Measurements from ENCODE around the gene NPB. TPM values are rescaled to one million over a fixed set of nuclear protein-coding genes. Genes with fewer than 3 reads are reported as not detected.

Gene NPB
- polyA plus RNA-seq, 1 donor (not counting 4 experiments of a cell fraction or from before 2014, with no cell fraction given), result not detected

DNA sequence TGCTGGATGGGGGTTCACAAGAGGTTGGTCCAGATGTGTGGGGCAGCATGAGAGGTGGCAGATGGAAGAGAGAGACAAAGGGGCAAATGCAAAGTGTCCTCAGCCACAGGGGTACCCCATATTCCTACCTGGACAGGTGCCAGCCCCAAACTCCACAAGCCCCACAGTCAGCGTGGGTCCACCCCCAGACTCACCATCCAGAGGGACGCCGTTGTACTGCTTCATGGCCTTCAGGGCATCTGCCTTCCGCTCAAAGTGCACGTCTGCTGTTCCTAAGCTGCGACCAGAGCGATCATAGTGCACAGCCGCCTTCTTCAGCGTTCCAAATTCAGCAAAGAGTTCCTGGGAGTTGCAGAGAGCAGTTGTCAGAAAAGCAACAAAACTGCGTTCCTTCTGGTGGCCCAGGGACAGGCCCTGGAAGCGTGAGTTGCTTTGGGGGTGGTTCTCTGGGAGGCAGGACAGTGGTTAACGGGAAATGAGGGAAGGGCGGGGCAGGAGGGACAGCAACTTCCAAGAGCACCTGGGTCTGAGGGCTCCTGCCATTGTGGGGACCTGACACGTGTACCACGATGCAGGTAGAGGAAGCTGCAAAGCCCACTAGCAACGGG lies 12.9 kb upstream of the NPB start:
- Histone ChIP-seq H3K9me1 (ENCODE audit: control insufficient read depth, extremely low read depth, insufficient read depth, low read length) (no peaks in the 10 kb centered on the region), H3K9ac (ENCODE audit: control insufficient read depth, extremely low read depth, insufficient read depth, low read length) (no peak overlapping the region), H4K20me1 (ENCODE audit: control insufficient read depth, extremely low read depth, insufficient read depth, low read length) (no peaks in the 10 kb centered on the region), H2AFZ (ENCODE audit: control insufficient read depth, low read length) (no peak overlapping the region), H3K27ac (ENCODE audit: control insufficient read depth, insufficient read depth, low read length) (no peak overlapping the region), H3K79me2 (ENCODE audit: control insufficient read depth, insufficient read depth, low read length) (peaks cover 65% of the 10 kb centered on the region), H3K36me3 (ENCODE audit: control insufficient read depth in 2 of 2, extremely low read depth in 1 of 2, insufficient read depth in 2 of 2, low read length in 2 of 2) (peaks cover 40 to 44% of the 10 kb centered on the region in 2 experiments), H3K4me3 (ENCODE audit: control insufficient read depth in 2 of 3, extremely low read depth in 1 of 3, insufficient read depth in 2 of 3, low read depth in 1 of 3, low read length in 3 of 3) (no peak overlapping the region), H3K4me2 (ENCODE audit: control insufficient read depth, extremely low read depth, insufficient read depth, low read depth, low read length) (no peak overlapping the region), H3K4me1 (ENCODE audit: control insufficient read depth, extremely low read depth, insufficient read depth, low read length) (peaks cover 13% of the 10 kb centered on the region), H3K9me3 (ENCODE audit: control insufficient read depth, low read depth, low read length) (no peaks in the 10 kb centered on the region), H3K27me3 (ENCODE audit: control insufficient read depth, extremely low read depth, insufficient read depth, low read length) (no peaks in the 10 kb centered on the region)
- DNase-seq (ENCODE audit: low read depth, low spot score), result no peak
- FAIRE-seq, result no peak
- TF ChIP-seq, protein P1, sequence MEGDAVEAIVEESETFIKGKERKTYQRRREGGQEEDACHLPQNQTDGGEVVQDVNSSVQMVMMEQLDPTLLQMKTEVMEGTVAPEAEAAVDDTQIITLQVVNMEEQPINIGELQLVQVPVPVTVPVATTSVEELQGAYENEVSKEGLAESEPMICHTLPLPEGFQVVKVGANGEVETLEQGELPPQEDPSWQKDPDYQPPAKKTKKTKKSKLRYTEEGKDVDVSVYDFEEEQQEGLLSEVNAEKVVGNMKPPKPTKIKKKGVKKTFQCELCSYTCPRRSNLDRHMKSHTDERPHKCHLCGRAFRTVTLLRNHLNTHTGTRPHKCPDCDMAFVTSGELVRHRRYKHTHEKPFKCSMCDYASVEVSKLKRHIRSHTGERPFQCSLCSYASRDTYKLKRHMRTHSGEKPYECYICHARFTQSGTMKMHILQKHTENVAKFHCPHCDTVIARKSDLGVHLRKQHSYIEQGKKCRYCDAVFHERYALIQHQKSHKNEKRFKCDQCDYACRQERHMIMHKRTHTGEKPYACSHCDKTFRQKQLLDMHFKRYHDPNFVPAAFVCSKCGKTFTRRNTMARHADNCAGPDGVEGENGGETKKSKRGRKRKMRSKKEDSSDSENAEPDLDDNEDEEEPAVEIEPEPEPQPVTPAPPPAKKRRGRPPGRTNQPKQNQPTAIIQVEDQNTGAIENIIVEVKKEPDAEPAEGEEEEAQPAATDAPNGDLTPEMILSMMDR (optimal IDR thresholded peaks at IDR 0.05 in 1 of 3, IDR thresholded peaks at IDR 0.05 in 1 of 3, conservative IDR thresholded peaks at IDR 0.05 in 1 of 3; ENCODE audit: extremely low read depth in 1 of 3, insufficient read depth in 2 of 3, low read length in 3 of 3), result no peak
- TF ChIP-seq EZH2 (IDR thresholded peaks at IDR 0.05; ENCODE audit: low read length), result no peak
- dilution Hi-C loops (cut with MboI; ENCODE audit: extremely low pct_ligation_motif_present, low sequenced_read_pairs), result no loop called here

DNA sequence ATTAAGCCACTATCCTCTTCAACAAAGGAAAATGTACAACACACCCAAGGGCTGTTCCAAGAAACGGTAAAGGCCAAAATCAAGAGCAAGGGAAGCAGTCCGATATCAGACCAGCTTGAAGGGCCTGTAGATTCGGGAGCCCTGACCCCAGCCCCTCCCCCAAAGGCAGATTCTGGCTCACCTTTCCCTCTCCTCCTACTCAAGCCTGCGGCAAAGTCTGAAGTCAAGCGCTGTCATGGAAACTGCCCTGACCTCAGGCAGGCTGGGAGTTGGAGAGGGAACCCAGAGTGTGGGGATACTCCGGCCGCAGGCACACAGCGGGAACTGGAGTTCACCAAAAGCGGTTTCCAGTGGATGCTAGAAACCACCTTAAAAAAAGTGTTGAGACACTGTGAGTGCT lies 12.4 kb upstream of the NPB start:
- no peak for TF ChIP-seq EZH2 (IDR thresholded peaks at IDR 0.05; ENCODE audit: low read length)
- TF ChIP-seq, protein P1 (optimal IDR thresholded peaks at IDR 0.05 in 1 of 3, IDR thresholded peaks at IDR 0.05 in 1 of 3, conservative IDR thresholded peaks at IDR 0.05 in 1 of 3; ENCODE audit: extremely low read depth in 1 of 3, insufficient read depth in 2 of 3, low read length in 3 of 3), result no peak
- Histone ChIP-seq H3K27ac (ENCODE audit: control insufficient read depth, insufficient read depth, low read length) (no peak overlapping the region), H3K4me2 (ENCODE audit: control insufficient read depth, extremely low read depth, insufficient read depth, low read depth, low read length) (no peak overlapping the region), H3K36me3 (ENCODE audit: control insufficient read depth in 2 of 2, extremely low read depth in 1 of 2, insufficient read depth in 2 of 2, low read length in 2 of 2) (peaks cover 38 to 44% of the 10 kb centered on the region in 2 experiments), H3K9ac (ENCODE audit: control insufficient read depth, extremely low read depth, insufficient read depth, low read length) (no peak overlapping the region), H3K79me2 (ENCODE audit: control insufficient read depth, insufficient read depth, low read length) (peaks cover 64% of the 10 kb centered on the region), H3K9me3 (ENCODE audit: control insufficient read depth, low read depth, low read length) (no peaks in the 10 kb centered on the region), H3K4me3 (ENCODE audit: control insufficient read depth in 2 of 3, extremely low read depth in 1 of 3, insufficient read depth in 2 of 3, low read depth in 1 of 3, low read length in 3 of 3) (no peak overlapping the region), H3K9me1 (ENCODE audit: control insufficient read depth, extremely low read depth, insufficient read depth, low read length) (no peaks in the 10 kb centered on the region), H3K4me1 (ENCODE audit: control insufficient read depth, extremely low read depth, insufficient read depth, low read length) (peaks cover 13% of the 10 kb centered on the region), H4K20me1 (ENCODE audit: control insufficient read depth, extremely low read depth, insufficient read depth, low read length) (no peaks in the 10 kb centered on the region), H3K27me3 (ENCODE audit: control insufficient read depth, extremely low read depth, insufficient read depth, low read length) (no peaks in the 10 kb centered on the region), H2AFZ (ENCODE audit: control insufficient read depth, low read length) (no peak overlapping the region)
- dilution Hi-C loops (cut with MboI; ENCODE audit: extremely low pct_ligation_motif_present, low sequenced_read_pairs), result no loop called here
- FAIRE-seq (no peak), DNase-seq (ENCODE audit: low read depth, low spot score) (no peak)
